Neural progenitor cell (in vitro differentiated cells): ENCODE measurements around the gene GIGYF1.

Experiments used
- CTCF ChIP-seq: fragments of 200-600 bp; sonication (generic); IDR thresholded peaks from 2 replicates; pipeline ENCODE4 v1.5.1; 2017; ENCODE audit warnings: antibody characterized with exemption, mild to moderate bottlenecking
- EZH2 ChIP-seq: fragments of 200-600 bp; sonication (generic); IDR thresholded peaks from 2 replicates; pipeline ENCODE4 v1.6.1; 2017; ENCODE audit warnings: antibody characterized with exemption, mild to moderate bottlenecking, moderate library complexity

- TF ChIP-seq CTCF (no peak), EZH2 (no peak)
Observed at GRCh38 chr7:100630066-100630465, 64.0 kb downstream of the GIGYF1 start.
